H4 (cell line): Measurements from ENCODE around the gene CD2. TPM values are rescaled to one million over a fixed set of nuclear protein-coding genes. Genes with fewer than 3 reads are reported as not detected.
"Not testable (repeated sequence)": the region's sequence is repeated elsewhere in the genome, so short reads cannot be mapped to it uniquely, and the experiment has no call there.

Source experiments
- DNase-seq: peaks from one replicate; pipeline ENCODE4 v3.0.0-alpha.2; 2015; ENCODE audit warnings: low spot score
- total RNA-seq: library from RNA; depleted of rRNA; stranded (reverse); fragments of >200 nt; shearing (Covaris generic); gene quantifications from 2 replicates; pipeline ENCODE4 v1.2.3, GENCODE V29; 2014

Gene CD2
- total RNA-seq, 1 experiment from 2014 or later: not detected

DNA sequence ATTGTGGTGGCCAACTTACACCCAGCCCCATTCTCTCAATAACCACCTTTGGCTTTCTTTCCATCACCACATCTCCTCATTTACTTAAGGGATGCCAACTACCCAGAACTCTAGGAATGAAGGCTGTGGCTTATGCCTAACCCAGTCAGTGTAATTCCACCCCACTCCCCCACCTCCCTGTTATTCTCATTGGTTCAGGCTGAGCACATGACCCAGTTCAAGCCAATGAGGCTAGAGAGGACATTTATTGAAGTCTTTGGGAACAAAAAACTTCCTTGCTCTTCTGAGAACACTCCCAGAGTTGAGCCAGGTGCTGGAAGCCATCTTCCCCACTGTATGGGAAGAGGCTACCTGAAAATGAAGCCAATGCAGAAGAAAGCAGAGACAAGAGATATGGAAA is 22.8 kb upstream of the CD2 start:
- DNase-seq: no peak

DNA sequence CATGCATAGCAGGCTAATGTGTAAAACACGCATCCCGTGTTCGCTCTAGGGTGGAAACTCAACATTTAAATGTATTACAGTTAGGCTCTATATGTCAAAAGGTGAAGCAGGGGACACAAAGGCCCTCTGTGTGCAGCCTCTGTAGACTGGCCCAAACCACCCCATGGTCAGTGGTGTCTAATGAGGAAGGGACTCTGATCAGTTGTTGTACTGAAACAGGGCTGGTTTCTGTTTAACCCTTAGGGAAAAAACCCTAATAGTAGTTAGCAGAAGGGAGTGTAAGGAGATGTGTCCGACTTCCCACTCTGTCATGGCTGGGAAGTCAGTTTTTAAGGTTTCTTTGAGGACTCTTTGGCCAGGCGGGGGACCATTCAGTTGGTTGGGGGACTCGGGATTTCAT is 21.5 kb upstream of the CD2 start:
- DNase-seq: no peak

DNA sequence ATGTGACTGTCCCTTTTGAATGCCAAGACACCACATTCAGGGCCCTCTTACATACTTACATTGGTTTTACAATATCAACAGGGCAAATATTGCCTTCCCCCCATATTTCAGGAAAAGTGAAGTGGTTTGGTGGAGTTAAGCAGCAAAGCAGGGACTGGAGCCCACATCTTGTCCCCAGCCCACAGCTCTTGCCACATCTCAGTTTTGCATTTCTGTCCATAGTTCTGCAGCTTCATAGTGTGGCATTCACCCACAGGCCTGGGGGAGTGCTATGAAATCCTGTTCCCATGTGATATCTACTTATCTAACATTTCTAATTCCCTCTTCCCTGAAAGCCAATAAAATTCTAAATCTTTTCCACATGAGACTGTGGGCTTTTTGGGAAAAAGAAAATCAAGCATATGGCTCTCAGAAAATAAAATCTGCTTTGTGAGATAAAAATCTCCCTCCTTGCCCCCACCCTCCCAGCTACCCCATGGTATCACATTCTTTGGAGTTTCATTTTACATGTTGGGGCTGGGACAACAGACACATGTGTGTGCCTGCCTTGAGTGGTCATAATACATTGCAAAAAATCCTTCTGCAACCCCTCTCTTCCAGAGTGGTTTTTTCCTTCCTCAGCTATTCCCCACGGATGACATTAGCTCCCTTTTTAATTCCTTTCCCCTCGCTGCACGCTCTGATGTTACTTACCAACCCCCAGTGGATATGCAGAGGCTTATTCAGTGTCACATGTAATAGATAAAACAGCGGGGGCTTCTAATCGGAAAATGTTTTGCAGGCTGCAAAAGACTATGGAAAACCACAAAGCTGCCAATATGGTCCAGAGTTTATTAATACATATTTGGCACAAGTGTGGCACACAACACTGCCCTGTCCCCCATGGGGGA is 20.5 kb upstream of the CD2 start:
- DNase-seq: no peak

DNA sequence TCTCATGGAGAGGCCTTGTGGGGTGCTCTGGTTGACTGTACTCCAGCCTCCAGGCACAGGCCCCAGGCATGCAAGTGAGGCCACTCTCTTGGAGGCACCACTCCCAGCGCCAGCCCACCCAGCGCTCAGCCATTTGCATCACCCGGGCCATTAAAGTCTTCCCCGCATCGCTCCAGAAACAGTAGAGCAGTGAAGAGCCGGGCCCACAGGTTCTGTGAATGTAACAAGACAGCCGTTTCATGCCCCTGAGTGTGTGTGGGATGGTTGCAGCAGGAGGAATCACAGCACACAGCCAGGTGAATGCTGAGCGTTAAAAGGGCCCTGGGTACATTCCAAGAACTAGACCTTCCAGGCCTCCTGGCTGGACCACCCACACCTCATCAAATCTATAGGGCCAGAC is 19.0 kb upstream of the CD2 start:
- DNase-seq: no peak

DNA sequence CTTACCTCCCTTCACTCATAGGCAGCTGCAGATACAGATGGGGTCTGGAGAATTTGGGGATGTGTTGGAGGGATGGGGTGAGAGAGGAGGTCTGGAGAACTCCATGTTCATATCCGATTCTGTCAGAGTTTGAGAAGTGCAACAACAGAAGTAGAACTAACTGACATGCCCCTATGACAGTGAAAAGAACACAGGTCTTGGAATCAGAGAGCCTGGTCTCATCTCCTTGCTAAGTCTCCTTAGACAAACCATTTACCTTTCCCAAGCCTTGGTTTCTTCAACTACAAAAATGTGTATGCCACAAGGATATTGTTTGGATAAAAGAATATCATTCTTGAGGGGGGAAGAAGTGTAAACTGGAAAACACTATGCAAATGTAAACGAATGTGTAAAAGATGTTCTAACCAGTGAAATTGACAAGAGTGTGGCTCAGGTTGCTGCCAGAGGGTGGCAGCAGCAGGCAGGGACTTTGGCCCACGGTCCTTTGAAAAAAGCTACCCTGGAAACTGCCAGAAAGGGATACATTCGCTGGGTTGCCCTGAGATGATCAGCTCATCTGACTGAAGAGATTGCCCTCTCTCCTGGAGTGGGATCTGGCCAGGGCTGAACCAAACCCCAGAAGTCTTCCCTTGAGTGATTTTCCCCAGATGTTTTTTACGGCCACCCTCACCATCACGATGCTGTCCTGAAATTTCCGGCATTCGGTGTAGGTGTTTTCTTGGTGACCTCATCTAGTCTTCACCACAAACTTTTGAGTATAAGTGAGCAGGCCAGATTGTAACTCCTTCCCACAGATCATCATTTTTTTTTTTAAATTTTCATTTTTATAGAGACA is 17.0 kb upstream of the CD2 start:
- peak; percentile 23 for DNase-seq

DNA sequence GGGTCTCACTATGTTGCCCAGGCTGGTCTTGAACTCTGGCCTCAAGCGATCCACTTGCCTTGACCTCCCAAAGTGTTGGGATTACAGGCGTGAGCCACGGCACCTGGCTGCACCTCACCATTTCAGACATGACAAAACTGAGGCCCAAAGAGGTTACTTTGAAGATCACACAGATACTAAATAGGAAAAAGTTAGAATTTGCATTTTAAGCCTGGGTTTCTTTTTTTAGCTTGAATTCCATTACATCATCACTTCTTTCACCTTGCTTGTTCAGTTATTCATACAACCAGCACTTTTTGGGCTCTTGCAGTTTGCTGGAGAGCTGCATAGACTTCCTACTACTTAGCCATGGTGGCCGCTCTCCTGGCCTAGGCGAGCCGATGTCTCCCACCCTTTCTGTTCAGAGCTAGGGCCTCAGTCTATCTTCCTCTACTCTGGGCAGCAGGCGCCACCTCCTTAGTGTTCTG is 16.3 kb upstream of the CD2 start:
- DNase-seq: no peak

DNA sequence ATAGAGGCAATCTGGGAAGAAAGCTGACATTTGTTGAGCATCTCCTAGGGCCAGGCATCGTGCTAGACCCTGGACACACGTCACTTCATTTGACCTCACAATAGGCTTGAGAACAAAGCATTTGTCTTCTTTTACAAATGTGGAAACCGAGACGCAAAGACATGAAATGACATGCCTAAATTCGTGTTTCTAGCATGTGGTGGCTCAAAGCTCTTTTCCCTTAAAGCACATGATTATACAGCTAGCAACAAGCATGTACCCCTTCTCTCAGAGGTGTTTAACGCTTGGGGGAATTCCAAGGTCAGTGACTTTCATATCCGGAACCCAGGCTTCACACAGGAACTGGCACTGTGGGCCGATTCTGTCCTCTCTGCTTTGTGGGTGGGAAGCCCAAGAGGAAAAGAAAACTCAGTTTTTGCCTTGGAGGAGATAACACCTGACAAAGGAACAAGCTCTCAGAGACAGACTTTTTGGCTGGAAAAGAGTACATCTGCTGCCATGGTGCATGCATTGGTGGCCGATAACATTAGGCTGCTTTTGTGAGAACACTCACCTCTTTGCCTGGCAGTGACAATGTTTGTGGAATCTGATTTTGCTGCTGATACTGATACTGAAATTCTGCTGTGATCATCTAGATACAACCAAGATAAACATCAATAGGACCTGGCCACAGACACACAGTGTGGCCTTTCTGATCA is 15.4 kb upstream of the CD2 start:
- DNase-seq: no peak

DNA sequence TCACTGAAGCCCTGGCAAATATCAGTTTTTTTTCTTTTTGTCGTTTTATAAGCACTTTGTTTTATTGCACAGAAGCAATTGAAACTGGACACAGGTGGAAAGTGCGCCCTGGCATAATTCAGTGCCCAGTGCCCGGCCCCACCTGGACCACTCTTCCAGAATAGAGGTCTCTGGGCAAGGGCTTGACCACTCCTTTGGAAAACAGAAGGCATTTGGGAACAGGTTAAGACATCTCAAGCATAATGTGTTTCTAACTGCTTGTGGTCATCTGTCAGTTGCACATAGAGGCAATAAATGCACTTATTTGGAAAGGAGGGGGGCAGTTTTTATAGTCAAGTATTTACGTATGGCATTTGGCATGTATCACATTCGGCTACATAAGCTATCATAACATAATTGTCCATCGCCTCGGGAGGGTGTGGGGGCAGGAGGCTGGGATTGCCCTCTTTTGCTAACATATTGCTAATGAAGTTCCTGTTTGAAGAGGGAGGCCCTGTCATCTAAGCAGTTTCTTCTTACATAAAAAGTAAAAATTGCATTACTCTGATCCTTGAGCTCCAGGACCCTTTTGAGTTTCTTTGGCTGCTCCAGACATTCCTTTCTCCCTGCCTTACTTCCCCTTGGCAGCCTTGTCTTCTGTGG is 14.7 kb upstream of the CD2 start:
- no peak for DNase-seq

DNA sequence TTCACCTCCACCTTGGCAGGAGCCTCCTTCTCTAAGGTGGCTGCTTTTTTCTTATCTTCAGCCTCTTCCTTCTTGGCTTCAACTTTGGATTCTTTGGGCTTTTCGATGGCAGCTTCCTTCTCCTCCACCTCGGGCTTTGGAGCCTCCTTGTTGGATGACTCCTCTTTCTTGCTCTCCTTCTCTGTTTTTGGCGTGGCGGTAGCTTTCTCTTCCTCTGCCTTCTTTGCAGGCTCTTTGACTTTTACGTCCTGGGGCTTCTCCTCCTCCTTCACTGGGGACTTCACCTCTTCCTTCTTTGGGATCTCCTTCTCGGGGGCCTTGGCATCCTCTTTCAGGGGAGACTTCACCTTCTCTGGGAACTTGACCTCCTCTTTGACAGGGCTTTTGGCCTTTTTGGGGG is 13.9 kb upstream of the CD2 start:
- no peak for DNase-seq

DNA sequence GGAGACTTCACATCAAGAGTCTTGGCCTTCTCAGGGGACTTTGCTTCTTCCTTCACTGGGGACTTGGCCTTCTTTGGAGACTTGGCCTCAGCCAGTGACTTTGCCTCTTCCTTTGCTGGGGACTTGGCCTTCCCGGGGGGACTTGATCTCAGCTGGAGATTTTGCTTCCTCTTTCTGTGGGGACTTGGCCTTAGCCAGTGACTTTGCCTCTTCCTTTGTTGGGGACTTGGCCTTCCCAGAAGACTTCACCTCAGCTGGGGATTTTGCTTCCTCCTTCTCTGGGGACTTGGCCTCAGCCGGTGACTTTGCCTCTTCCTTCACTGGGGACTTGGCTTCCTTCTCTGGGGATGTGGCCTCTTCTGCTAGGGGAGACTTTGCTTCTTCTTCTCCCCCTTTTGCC is 13.5 kb upstream of the CD2 start:
- DNase-seq: no peak

DNA sequence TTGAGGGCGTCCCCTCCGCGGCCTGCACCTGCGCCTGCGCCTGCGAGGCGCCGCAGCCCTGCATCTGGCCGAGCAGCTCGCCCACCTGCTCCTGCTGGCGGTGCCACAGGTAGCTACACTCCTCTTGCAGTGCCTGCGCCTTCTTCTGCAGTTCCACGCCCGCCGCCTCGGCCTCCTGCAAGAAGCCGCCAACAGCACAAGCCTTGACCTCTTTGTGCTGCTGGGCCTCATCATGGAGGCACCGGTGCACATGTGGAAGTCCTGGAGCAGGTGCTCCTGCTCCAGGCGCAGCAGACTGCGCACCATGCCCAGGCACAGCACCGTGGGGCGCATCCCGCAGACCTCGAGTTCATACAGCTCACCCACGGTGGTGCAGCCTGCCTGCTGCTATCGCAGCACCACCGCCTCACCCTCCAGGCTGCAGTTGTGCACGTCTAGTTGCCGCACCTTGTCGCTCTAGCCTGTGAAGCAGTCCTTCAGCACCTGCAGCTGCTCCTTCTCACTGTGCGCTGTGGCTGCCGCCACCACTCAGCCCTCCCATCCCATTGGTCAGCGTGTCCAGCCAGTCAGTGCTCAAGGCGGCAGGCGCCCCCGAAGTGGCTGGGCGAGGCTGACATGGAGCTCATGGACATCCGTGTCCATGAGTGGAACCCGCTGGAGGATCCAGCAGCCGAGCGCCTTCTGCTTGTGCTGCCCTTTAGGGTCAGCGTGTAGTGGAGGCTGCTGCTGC is 12.2 kb upstream of the CD2 start:
- DNase-seq: no peak

DNA sequence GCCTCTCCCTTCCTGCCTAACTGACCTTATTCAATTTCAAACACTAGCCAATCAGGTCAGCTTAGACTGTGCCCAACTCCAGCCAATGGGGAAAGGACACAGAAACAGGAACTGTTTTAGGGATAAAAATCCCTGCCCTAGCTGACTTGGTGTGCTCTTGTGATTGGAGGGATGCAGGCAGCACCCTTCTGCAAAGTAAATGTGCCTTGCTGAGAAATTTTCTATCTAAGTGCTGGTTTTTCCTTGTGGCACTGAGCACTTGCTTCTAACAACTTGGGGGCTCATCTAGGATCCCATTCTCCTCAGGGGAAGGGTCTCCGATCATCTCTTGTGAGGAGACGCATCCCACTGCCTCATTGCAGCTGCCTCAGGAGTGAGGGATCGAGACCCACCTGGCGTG is 10.7 kb upstream of the CD2 start:
- no peak for DNase-seq

DNA sequence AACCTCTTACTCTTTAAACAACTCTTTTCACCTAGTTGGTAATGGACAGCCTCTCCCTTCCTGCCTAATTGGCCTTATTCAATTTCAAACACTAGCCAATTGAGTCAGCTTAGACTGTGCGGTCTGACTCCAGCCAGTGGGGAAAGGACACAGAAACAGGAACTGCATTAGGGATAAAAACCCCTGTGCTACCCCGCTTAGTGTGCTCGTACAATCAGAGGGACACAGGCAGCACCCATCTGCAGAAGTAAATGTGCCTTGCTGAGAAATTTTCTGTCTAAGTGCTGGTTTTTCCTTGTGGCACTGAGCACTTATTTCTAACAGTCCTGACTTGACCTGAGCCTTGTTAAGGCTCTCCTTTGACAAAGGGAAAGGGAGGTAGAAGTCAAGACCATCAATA is 6.0 kb upstream of the CD2 start:
- DNase-seq: no peak

DNA sequence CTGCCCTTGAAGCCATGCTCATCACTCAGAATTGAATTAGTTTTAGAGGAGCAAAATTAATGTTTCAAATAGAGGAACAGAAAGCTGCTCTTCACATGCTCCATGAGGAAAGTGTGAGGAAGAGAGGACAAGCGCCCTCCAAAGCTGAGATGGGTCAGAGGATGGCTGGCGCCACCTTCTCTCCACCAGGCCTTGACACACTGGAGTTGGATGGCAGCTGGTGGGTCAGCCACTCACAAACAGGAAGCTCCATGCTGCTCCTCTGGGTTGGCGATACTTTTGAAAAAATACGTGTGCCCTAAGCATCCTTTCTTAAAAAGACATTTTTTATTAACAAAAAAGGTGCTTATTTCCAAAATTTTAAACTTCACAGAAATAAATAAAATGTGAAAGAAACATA is 3.1 kb upstream of the CD2 start:
- no peak for DNase-seq

DNA sequence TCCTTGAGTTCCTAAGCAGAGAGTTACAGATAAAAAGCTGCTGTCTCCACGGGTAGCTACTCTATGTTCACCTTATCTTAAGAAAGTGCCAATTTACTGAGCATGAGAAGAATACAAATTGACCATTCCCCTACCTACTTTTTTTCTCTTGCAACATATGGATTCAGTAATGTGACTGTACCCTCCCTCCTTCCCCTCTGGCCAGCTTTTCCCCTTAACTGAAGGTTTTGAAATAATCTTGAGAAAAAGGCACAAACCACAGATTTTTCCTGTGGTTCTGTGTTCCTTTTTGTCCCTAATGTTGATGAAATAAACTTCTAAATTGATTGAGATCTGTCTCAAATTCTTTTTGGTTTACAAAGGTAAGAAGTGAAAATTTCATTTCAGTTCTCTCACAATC is 2.6 kb upstream of the CD2 start:
- no peak for DNase-seq

DNA sequence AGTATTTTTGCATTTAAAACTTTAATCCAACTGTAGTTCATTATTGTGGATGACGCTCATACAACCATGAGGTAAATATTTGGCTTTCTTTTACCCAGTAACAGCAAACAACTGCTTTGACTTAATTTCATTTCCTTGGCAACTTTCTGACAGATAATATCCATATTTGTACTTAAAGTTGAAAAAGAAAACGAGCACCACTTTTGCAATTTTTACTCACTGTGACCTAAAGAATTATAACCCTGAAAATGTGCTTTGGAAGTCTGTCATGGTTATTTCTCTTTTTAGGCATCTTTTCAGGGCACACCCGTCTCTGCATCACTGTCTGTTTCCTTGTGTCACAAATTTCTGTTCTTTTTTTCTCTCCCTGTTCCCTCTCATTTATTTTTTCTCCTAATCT is 918 bp upstream of the CD2 start:
- DNase-seq: no peak

DNA sequence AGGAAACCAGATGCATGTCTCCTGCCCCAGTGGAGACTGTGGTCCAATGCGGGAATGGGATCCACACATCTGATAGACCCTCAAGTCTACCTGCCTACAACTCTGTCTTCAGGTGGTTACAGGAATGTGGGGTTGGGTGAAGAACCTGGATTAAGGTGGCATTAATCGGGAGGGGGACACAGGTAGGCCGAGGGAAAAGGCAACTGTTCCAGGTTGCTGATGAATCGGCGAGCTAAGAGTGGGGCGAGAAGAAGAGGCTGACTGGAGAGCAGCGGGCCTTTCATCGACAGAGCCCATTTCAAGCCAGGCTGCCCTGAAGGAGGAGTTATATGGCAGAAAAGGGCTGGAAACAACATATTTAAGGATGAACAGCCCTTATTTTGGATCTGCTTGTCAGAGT is 836 bp downstream of the CD2 start:
- no peak for DNase-seq

DNA sequence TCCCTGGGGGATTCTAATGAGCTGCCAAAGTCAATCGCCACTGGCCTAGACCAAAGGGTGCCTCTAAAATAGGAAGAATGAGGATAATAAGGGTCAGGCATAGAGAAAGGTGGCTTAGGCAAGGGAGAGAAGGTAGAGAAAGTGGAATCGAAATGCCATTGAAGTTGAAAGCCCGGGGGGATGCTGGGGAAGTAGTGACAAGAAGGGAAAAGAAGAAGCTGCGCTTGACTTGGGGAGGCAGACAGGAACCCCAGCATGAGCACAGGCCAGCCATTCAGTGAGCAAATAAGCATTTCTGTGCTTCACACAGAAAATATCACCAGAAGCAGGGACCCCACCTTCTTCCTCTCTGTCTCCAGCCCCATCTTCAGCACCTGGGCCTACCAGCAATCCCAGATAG is 1.5 kb downstream of the CD2 start:
- DNase-seq: no peak

DNA sequence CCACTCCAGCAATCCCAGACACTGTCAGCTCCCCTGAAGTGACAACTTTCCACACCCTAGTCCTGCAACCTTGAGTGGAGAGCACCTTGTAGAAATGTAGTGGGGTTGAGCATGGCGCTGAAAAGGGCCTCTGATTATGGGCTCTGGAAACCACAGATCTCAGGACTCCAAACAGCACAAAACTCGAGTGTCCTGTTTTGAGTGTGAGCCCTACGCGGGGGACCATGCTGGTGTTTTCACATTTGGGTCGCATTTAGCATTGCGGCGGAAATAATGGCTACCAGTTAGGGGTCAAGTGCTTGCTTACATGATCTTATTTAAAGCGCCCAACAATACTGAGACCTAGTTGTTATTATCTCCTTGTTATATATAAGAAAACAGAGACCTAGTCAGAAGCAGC is 1.9 kb downstream of the CD2 start:
- not testable (repeated sequence) for DNase-seq

DNA sequence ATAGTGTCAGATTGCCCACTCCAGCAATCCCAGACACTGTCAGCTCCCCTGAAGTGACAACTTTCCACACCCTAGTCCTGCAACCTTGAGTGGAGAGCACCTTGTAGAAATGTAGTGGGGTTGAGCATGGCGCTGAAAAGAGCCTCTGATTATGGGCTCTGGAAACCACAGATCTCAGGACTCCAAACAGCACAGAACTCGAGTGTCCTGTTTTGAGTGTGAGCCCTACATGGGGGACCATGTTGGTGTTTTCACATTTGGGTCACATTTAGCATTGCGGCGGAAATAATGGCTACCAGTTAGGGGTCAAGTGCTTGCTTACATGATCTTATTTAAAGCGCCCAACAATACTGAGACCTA is 4.2 kb downstream of the CD2 start:
- DNase-seq: not testable (repeated sequence)

DNA sequence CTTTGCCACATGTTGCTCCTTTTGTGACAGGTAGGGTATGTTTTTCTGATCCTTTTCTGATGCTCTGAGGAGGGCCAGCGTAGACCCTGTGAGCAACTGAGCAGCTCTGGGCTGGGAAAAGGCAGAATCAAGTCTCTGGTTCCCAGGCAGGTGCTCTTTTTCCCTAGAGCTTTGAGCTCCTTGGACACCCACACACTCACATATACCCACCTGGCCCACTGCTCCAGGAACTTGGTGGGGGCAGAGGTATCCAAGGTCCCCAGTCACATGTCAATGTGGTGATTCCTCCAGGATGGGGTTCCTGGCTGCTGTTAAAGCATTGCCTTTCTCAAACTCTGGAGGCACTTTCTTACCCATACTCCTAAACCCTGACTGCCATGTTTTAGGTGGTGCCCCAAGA is 5.4 kb downstream of the CD2 start:
- no peak for DNase-seq
